ENCODE measurements around the gene PEX11B.
A peak's percentile ranks its signal among the peaks of the same experiment; 100 is the strongest.

Gene PEX11B, protein sequence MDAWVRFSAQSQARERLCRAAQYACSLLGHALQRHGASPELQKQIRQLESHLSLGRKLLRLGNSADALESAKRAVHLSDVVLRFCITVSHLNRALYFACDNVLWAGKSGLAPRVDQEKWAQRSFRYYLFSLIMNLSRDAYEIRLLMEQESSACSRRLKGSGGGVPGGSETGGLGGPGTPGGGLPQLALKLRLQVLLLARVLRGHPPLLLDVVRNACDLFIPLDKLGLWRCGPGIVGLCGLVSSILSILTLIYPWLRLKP

DNA sequence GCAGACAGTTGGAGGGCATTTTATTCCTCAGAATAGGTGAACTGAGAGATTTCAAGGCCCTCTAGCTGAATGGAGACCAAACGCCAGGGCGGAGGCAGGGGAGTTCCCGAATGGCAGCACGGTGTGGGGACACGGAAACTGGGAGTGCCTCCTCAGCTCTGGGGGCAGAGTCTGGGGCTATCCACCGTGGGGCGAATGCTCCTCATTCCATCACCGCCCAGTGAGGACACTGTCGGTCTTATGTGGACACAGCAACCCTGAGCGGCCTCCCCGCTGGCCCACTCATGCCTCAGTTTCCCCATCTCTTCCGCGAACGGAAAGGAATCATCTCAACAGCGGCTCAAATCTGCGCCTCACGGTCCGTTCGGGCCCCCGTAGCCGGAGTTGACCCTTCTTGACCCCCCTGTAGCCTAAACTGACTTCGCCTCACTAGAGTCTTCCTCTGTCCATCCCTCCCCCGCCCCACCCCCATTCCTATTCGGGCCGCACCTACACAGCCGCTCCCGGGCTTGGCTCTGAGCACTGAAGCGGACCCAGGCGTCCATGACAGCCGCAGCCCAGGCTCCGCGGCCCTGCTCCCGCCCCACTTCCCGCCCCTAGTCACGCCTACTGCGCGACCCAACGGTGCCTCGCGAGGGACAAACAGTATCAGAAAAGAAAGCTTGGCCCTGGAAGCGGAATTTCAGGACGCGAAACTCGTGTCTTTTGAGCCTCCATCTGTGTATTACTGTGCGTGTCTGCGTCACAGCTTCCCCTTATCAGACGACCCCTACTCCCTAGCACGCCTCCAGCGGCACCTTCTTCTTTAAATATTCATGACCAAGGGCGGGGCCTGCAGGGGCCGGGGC, at the start of gene PEX11B:
TSS of gene PEX11B (minus strand) at position 574 of the 848 bp plus-strand sequence. CDS start at position 545, 29 bp downstream.
- peak; percentile 70 for DNase-seq (ENCODE audit: low read depth in 2 of 2)

DNA sequence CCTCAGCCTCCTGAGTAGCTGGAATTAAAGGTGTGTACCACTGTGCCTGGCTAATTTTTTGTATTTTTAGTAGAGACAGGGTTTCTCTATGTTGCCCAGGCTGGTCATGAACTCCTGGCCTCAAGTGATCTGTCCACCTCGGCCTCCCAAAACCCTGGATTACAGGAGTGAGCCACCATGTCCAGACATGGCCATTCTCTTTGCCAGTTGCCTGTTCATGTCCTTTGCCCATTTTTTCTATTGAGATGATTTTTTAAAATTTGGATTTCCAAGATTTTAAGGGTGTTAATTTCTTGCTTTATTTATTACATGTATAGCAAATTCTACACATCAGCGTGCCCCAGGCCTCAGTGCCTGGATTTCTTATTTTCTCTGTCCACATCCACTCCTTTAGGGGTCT, 48.8 kb upstream of the PEX11B start:
- no peak for DNase-seq (ENCODE audit: low read depth in 2 of 2)

DNA sequence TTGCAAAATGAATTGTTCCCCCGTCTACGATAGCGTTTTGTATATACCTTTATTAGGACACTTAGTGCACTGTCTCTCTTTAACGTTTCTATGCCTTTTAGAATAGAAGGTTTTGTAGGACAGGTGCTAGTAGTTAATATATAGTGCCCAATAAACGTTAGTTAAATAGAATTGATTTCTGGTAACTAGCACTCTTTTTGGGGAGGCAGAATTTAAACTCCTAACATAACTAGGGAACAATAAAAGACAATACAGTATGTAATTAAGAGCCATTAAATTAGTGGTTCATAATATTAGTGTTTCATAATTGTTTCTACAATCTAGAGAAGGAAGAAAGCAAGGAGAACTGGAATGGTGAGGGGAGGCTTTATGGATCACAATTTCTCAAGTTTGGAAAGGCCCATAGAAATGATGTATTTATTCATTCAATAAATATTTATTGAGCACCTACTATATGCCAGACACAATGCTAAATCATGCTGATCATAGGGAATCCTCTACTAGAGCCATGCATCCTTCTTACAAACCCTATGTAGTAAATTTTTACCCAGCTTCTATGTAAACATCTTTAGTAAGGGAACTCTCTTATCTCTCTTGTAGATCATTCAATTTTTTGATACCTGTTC, 46.7 kb upstream of the PEX11B start:
- DNase-seq (ENCODE audit: low read depth in 2 of 2) = no peak

DNA sequence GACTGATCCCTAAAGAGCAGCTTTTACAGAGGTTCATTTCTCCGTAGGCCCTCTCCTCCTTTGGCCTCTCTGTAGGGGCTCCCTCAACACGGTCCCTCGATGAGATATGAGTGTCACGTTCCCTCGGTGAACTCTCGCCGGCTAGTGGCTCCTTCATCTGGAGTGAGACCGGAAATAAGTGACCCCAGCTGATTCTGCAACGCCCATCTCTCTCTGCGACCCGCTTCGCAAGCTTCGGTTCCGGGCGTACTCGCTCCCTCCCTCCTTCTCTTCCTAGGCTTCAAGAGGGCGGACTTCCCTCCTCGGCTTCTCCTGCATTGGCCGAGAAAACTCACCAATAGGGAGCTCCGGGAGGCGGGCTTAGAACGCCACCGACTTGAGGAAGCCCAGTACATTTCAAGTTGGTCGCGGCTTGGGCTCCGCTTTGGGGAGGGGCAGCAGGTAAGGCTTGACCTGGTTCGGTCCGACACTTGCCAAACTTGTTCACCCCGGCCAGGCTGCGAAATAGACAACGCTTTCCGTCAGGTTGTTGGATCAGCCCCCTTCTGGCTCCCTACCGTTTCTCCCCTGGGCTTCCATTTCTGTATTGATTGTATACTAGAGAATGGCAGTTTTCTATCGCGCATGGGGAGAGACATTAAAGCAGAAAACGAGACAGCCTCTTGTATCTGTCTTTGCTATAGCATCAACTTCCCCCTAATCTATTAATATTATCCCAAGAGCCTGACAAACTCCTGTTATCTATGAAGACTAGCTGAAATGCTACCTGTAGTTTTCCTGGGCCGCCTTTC, 46.0 kb upstream of the PEX11B start, which contains the start of the genes ANKRD34A and POLR3GL:
TSS of gene ANKRD34A (minus strand) at position 248 of the 791 bp plus-strand sequence. CDS start 2,816 bp downstream, outside the sequence.
TSS of gene POLR3GL (plus strand) at position 363 of the 791 bp plus-strand sequence. CDS start 10,176 bp downstream, outside the sequence.
- peak; percentile 61 to 69 for DNase-seq (ENCODE audit: low read depth in 2 of 2)

DNA sequence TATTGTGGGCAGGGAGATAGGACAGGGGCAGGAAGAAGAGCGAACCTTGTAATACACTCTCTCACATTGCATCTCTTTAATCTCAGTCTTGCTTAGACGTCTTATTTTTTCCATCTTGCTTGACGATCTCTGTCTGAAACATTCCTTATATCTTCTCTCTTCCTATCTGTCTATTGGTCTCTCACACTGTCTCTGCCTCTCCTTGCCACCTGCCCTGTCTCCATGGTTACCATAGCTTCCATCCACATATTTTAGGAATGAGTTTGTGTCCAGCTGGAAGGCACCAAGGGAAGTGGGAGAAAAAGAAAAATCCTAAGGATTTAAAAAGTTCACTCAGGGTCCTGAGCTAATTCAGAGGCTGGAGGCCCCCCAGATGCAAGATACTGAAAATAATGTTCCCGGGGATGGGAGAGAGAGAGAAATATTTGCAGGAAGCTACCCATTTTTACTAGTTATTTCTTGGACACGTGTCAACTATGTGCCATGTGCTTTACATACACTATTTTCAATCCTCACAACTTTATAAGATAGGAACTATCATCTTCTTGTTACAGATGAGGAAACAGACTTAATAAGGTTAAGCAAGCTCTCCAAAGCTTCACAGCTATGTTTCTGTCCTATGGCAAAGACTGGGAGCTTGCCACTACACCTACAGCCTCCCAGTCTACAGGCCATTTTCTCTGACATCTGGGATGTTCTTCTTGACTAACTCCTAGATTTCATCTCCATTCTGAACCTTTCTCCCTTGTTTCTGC, 44.9 kb upstream of the PEX11B start:
- no peak for DNase-seq (ENCODE audit: low read depth in 2 of 2)

DNA sequence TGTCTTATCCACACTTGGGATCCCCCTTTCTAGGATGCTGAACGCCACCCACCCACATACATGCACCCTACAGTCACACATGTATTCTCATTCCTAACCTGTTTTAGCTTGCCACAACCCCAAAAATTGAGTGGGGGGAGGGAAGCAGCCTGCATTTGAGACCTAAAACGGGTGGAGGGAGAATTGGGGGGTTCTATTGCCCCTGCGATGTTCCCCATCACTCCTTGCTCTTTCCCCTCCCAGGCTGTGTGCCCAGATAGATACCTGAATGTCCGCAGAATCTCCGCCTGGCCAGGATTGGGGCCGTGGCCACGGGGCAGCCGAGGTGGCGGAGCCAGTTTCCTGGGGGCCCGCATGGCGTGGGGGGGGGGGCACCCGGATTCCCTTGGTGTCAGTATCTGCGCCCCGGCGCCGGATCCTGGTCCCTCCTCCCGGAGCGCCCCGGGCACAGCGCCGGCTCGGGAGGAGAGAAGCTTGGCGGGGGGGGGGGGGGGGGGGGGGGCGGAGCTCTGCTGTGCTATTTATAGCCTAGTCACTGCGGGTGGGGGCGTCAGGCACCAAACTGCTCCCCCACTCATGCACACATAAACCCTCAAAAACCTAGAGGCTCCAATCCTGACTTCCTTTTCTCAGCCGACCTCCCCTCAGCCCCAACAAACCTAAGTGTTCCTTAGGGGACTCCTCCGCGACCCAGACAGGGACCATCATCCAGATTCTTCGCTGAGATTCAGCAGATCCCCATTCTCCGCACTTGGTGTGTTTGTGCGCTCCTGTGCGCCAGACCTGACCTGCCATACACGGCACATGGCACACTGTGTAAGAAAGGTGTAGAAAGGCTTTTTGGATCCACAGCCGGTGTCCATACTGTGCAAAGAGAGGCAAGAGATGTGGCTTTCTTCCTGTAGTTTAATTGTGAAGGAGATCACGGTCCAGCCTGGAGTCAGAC, 43.9 kb upstream of the PEX11B start:
- DNase-seq (ENCODE audit: low read depth in 2 of 2) = no peak

DNA sequence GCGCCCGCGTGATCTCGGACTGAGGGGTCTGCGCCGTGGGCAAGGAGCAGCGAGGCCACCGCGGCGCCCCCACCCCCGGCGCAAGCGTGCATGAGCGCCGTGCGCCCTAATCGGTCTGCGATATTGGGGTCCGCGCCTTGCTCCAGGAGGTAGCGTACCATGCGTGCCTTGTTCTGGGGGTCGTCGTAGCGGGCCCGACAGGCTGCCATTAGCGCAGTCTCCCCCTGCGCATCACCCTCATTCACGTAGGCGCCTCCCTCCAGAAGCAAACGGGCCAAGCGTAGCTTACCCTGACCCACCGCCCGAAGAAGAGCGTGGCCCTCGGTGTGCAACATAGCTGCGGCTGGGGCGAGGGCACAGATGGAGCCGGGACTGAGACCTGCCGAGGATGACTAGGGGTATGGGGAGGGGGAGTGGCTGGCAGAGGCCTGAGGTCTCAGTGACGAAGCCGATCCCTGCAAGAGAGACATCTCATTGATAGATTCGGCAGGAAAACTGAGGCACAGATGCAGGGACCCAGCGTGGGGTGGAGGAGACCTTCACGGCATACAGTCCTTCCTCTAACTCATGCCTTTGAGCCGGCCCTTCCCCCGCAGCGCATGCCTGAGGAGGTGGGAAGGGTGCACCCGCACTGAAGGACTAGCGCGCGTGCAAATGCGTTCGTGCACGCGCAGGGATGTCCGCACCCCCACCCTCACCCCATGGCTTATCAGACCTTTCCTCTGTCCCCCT, 43.1 kb upstream of the PEX11B start:
- DNase-seq (ENCODE audit: low read depth in 2 of 2) = no peak

DNA sequence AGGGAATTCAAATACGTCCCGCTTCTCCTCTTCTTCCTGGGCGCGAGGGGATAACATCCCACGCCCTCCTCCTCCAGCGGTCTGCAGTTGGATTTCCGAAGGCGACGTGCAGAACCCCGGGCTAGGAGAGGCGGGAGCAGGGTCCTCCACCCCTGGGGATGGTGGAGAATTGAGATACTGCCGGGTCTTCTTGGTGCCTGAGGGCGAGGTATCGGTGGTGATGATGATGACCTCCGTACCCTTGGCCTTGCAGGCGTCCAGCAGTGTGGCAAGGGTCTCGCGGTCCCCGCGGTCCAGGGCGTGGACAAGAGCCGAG, 42.5 kb upstream of the PEX11B start:
- no peak for DNase-seq (ENCODE audit: low read depth in 2 of 2)

DNA sequence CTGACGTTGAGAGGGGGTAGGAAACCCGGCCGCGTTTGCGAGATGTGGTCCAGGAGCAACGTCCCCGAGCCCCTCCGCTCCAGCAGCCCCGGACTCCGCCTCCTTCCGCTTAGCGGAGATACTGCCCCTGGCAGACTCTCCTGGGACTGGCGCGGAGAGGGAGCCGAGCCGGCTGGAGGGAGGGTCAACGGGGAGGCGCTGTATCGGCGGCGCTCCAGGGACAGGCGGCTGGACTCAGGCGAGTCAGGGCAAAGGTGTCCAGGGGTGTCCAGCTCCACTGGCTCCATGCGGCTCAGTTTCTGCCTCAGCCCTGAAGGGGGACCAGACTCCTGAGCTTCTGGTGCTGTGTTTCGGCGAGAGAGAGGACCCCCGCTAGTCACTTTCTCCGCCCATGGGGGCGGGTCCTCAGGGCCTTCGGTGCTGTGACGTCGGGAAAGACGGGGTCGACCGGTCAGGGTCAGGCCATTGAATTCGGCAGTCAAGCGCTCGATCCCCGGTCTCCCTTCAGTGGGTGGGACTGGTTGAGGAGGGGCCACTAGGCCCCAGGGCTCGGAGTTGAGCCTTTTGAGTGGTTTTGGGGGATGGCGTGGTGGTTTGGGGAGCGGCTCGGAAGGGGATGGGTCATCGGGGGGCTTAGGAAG, 42.1 kb upstream of the PEX11B start:
- no peak for DNase-seq (ENCODE audit: low read depth in 2 of 2)

DNA sequence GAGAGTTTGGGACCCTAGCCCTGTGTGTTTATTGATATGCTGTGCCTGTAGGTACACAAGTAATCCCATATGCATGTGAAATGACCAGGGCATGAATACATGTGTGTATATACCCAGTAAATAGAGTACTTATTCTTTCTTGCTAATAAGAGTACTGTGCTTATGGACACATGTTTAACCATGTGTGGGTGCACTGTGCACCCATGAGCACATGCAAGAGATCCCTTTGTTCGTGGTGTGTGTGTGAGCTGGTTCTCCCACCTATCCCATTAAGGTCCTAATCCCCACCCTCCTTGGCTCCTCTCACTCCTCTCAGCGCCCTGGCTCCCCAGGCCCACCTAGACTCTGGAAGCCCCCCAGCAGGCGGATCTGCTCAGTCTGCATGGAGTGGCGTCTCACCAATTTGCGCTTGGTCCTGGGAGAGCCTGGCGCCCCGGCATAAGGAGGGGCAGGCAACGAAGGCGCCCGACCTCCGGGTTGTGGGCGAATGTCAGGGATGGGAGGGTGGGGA, 41.5 kb upstream of the PEX11B start:
- no peak for DNase-seq (ENCODE audit: low read depth in 2 of 2)

DNA sequence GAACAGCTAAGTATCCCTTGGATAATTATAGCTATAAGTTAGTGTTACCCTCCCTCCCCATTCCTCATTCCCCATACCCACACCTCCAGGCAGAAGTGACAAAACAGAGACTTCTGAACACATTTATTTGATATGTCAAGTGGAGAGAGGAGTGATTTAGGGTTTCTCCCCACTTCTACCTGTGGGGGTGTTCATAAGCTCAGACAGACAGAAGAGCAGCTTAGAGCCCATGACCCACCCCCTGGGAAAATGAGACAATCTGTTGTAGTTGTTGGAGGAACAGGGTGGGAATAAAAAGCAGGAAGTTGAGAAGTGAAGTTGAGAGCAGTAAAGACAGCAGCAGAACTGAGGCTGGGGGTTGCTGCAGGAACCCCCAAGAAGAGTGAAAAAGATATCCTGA, 40.8 kb upstream of the PEX11B start:
- no peak for DNase-seq (ENCODE audit: low read depth in 2 of 2)

DNA sequence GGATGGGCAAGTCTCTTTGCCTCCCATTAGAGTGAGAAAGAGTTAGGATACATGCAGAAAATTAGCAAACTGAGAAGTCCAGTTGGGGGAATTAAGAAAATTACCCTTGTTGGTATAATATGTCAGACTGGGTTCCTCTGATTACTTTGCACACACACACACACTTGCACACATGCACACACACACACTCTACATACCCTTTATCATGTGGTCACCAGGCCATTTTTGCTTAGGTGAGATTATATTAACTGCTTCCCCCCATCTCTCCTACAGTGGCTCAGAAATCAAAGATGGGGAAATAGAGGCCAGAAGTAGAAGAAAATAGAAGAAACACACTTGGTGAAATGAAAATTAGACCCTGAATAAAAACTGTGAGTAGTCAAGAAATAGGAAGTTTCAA, 40.2 kb upstream of the PEX11B start:
- DNase-seq (ENCODE audit: low read depth in 2 of 2) = no peak

DNA sequence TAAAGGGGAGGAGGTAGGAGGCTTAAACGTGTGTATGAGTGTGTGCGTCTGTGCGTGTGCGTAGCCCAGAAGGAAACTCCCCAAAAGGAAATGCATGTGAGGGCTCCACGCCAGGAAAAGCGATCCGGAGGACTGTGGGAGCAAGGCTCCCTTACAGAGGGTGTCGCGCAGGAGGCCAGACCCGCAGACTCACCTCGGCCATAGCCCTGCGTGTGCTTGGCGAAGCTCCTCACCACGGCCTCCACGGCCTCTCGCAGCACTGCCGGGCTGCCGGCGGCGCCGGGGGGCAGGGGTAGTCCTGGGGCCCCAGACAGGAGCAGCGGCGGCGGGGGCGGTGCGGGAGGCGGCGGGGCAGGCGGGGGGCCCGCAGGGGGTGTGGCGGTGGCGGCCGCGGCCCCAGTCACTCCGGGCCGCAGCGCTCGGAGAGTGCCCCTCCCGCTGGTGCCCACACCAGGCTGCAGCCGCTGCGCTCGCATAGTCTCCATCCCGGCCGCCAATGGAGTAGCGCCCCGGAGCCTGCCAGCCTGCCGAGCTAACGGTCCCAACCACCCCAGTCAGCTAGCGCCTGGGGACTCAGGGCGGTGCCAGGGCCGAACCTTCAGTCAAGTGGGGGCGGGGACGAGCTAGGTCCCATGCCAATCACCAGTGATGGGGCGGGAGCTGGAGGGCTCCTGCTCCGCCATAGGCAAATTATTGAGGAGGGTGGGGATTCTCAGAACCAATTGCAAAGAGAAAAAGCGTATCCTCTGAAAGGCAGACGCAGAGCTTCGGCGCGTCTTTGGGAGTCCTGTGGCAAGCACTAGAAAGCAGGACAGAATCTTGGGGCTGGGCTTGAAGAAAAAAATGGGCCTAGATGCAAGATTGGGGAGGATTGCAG, 39.2 kb upstream of the PEX11B start, which contains the start of gene LIX1L:
TSS of gene LIX1L (minus strand) at position 575 of the 877 bp plus-strand sequence. CDS start at position 485, 90 bp downstream.
- DNase-seq (ENCODE audit: low read depth in 2 of 2) = peak; percentile 90 to 91

DNA sequence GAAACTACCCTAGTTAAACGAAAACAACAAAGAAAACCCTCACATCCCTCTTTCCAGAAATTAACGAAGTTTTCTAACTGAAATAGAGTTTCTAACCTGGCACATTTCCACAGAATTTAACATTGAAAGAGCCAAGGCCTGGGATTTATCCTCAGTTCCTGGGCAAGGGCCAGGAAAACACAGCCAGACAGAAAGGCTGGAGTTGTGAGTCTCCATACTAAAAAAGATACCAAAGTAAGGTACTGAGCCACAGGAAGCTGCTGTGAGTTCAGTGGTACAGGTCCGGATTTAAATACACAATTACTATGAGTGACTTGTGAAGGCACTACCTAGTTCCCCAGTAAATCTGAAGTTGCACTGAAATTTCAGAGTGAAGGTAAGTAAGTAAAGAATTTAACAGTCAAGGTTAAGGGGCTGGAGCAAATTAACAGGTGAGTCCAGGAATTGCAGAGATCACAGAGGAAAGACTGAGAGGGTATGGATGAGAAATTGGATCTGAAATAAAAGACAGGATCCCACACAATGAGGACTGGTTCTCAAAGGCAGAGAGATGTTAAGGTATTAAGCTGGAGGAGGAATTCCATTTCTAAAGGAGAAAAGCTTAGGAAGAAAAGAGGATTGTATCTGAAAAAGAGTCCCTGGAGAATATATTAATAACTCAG, 38.4 kb upstream of the PEX11B start:
- no peak for DNase-seq (ENCODE audit: low read depth in 2 of 2)

DNA sequence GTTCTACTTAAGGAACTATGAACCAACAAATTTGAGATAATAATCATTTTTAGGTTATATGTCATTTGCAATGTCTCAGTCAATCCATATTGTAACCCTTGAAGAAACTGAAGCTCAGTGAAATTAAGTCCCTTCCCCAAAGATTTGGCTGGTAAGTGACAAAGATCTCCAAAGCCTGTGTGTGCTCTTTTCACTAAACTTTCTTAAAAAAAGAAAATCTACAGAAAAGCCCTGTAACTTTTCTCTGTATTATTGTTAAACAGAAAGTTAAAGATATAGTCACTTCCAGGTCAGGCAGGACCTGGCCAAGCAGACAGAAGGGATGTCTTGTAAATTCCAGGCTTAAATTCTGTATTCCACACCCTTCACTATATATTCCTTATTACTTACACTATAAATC, 37.8 kb upstream of the PEX11B start:
- DNase-seq (ENCODE audit: low read depth in 2 of 2) = no peak

DNA sequence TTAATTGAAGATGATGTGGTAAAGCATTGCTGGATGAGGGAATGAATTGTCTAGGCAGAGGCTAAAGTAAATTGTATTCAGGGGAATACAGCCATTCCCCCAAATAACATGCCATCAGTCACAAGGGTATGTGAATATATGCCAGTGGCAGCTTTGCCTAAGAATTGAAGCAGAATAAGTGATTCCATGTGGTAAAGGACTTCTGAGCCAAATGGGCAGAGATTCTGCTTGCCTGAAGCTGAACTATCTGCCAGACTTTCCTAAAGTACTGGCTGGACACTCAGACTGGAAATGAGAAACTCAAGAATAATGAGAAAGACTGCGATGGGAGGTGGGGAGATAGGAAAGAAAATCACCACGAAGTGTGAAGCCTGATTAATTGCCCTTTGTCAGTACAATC, 36.9 kb upstream of the PEX11B start:
- DNase-seq (ENCODE audit: low read depth in 2 of 2) = no peak

DNA sequence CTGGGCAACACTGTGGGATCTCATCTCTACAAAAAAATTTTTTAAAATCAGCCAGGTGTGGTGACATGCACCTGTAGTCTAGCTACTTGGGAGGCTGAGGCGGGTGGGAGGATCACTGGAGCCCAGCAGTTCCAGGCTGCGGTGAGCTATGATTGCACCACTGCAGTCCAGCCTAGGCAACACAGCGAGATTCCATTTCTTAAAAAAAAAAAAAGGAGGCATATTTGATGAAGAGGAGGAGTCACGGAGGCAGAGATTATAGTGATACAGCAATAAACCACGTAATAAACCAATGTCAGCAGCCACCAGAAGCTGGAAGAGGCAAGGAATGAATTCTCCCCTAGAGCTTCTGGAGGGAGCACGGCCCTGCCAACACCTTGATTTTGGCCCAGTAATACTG, 35.3 kb upstream of the PEX11B start:
- no peak for DNase-seq (ENCODE audit: low read depth in 2 of 2)

All from fibroblast of skin of left biceps (primary cell).